Measurements from ENCODE around the gene SPACA1. TPM values are rescaled to one million over a fixed set of nuclear protein-coding genes. Genes with fewer than 3 reads are reported as not detected.

The SPACA1 gene
- total and polyA plus RNA-seq, 5 donors = not detected

- whole genome bisulfite sequencing = 84% methylated on average over 7 of the region's 7 CpGs
- intact Hi-C loops (cut with DNase I) = no loop called here
Observed at GRCh38 chr6:88105741-88106340, 58.2 kb downstream of the SPACA1 start.

GRCh38 chr6:88107241-88107640, 59.6 kb downstream of the SPACA1 start:
- no peaks in the 10 kb centered on the region for H3K27me3 ChIP-seq (ENCODE audit: control insufficient read depth, insufficient read depth)
- H3K9me3 ChIP-seq (ENCODE audit: control insufficient read depth, low read length) = no peaks in the 10 kb centered on the region
- DNase-seq = no peak
- intact Hi-C loops (cut with DNase I) = no loop called here
- no peak overlapping the region for H3K4me3 ChIP-seq (ENCODE audit: low read length)
- no peak for ATAC-seq
- no peaks in the 10 kb centered on the region for H3K4me1 ChIP-seq (ENCODE audit: control insufficient read depth, insufficient read depth, low read length)
- H3K27ac ChIP-seq (ENCODE audit: low read length) = no peak overlapping the region

More at GRCh38 chr6:88105741-88106340, 58.2 kb downstream of the SPACA1 start:
- no peaks in the 10 kb centered on the region for H3K9me3 ChIP-seq (ENCODE audit: control insufficient read depth, low read length)
- ATAC-seq = no peak
- no peak for DNase-seq
- H3K4me1 ChIP-seq (ENCODE audit: control insufficient read depth, insufficient read depth, low read length) = no peaks in the 10 kb centered on the region
- H3K27me3 ChIP-seq (ENCODE audit: control insufficient read depth, insufficient read depth) = no peaks in the 10 kb centered on the region
- H3K27ac ChIP-seq (ENCODE audit: low read length) = no peak overlapping the region
- no peak overlapping the region for H3K4me3 ChIP-seq (ENCODE audit: low read length)

- 67% methylated on average over 5 of the region's 5 CpGs for WGBS
- DNase-seq (no peak), ATAC-seq (no peak)
- intact Hi-C loops (cut with DNase I) = no loop called here
- no peaks in the 10 kb centered on the region for H3K27me3 ChIP-seq (ENCODE audit: control insufficient read depth, insufficient read depth)
- no peaks in the 10 kb centered on the region for H3K4me1 ChIP-seq (ENCODE audit: control insufficient read depth, insufficient read depth, low read length)
- H3K9me3 ChIP-seq (ENCODE audit: control insufficient read depth, low read length) = no peaks in the 10 kb centered on the region
- no peak overlapping the region for H3K27ac ChIP-seq (ENCODE audit: low read length)
- no peak overlapping the region for H3K4me3 ChIP-seq (ENCODE audit: low read length)
Observed at GRCh38 chr6:88111991-88112390, 64.3 kb downstream of the SPACA1 start.

GRCh38 chr6:88114838-88115237, 67.2 kb downstream of the SPACA1 start:
- no peak overlapping the region for H3K27ac ChIP-seq (ENCODE audit: low read length)
- ATAC-seq = no peak
- H3K9me3 ChIP-seq (ENCODE audit: control insufficient read depth, low read length) = no peaks in the 10 kb centered on the region
- no peak overlapping the region for H3K4me3 ChIP-seq (ENCODE audit: low read length)
- H3K4me1 ChIP-seq (ENCODE audit: control insufficient read depth, insufficient read depth, low read length) = no peaks in the 10 kb centered on the region
- intact Hi-C loops (cut with DNase I) = no loop called here
- no peak for DNase-seq
- WGBS = 35% methylated on average over 2 of the region's 2 CpGs
- H3K27me3 ChIP-seq (ENCODE audit: control insufficient read depth, insufficient read depth) = no peaks in the 10 kb centered on the region

GRCh38 chr6:88115307-88115706, 67.7 kb downstream of the SPACA1 start:
- no peak overlapping the region for H3K4me3 ChIP-seq (ENCODE audit: low read length)
- no peaks in the 10 kb centered on the region for H3K27me3 ChIP-seq (ENCODE audit: control insufficient read depth, insufficient read depth)
- no peaks in the 10 kb centered on the region for H3K4me1 ChIP-seq (ENCODE audit: control insufficient read depth, insufficient read depth, low read length)
- WGBS = 65% methylated on average over 2 of the region's 2 CpGs
- DNase-seq (no peak), ATAC-seq (no peak)
- intact Hi-C loops (cut with DNase I) = no loop called here
- H3K9me3 ChIP-seq (ENCODE audit: control insufficient read depth, low read length) = no peaks in the 10 kb centered on the region
- H3K27ac ChIP-seq (ENCODE audit: low read length) = no peak overlapping the region

- no peak overlapping the region for H3K27ac ChIP-seq (ENCODE audit: low read length)
- no peaks in the 10 kb centered on the region for H3K9me3 ChIP-seq (ENCODE audit: control insufficient read depth, low read length)
- H3K4me1 ChIP-seq (ENCODE audit: control insufficient read depth, insufficient read depth, low read length) = no peaks in the 10 kb centered on the region
- DNase-seq (no peak), ATAC-seq (no peak)
- WGBS = 48% methylated on average over 3 of the region's 3 CpGs
- intact Hi-C loops (cut with DNase I) = no loop called here
- no peak overlapping the region for H3K4me3 ChIP-seq (ENCODE audit: low read length)
- H3K27me3 ChIP-seq (ENCODE audit: control insufficient read depth, insufficient read depth) = no peaks in the 10 kb centered on the region
Observed at GRCh38 chr6:88116276-88116675, 68.6 kb downstream of the SPACA1 start.

Other genes starting within 250 kb of the SPACA1 start
- 1 to 10 TPM in 1 of 4 donors, under 1 TPM in 3; 0.40 to 1.1 (median 0.64) TPM for gene CNR1, start 118.5 kb downstream of the SPACA1 start, total RNA-seq
- gene CNR1, start 118.5 kb downstream of the SPACA1 start, polyA plus RNA-seq = 0.41 TPM